B cell (primary cell): ENCODE data around the gene IL9. TPM values are rescaled to one million over a fixed set of nuclear protein-coding genes. Genes with fewer than 3 reads are reported as not detected.

ENCODE experiments used
- ATAC-seq: fragments of 200-7000 bp; cut with Tn5 transposase; one replicate; pipeline ENCODE4 v1.10.0; 2021; ENCODE audit warnings: low read depth, mild to moderate bottlenecking, moderate number of reproducible peaks, moderate library complexity
- CTCF ChIA-PET: fragments of 350-600 bp; sonication (Branson Sonifier 250); formaldehyde crosslinking; loops from one replicate; lab custom pipeline; 2021; ENCODE audit warnings: antibody characterized with exemption, inconsistent platforms; lab: Charles Lee
- POLR2A ChIA-PET: fragments of 350-600 bp; sonication (Branson Sonifier 250); formaldehyde crosslinking; loops from one replicate; lab custom pipeline; 2021; ENCODE audit warnings: antibody characterized with exemption; lab: Charles Lee
- DNase-seq: peaks from one replicate; pipeline ENCODE4 v3.0.0; 2013
- H2AFZ ChIP-seq: 2 replicates; pipeline ENCODE4 v1.6.1; 2012; ENCODE audit warnings: mild to moderate bottlenecking, low read depth, low read length; ENCODE audit not compliant: insufficient read depth, poor library complexity, severe bottlenecking
- H3K27ac ChIP-seq, 2 donors: 1 replicate in 1 of 2; 2 replicates in 1 of 2; pipeline ENCODE4 v1.5.1; 2012 to 2013; ENCODE audit warnings: low read length in 2 of 2, mild to moderate bottlenecking in 2 of 2, moderate library complexity in 1 of 2
- H3K27me3 ChIP-seq, 4 experiments: fragments of 200-600 bp in 1 of 4; sonication (generic) in 1 of 4; replicated peaks in 1 of 4; 1 replicate in 2 of 4; 2 replicates in 2 of 4; pipeline versions ENCODE4 v1.6.1 to v1.7.0; 2013 to 2016; ENCODE audit warnings: low read length in 3 of 4, mild to moderate bottlenecking in 2 of 4, mixed read lengths in 1 of 4, moderate library complexity in 1 of 4; ENCODE audit not compliant: insufficient read depth in 4 of 4, control insufficient read depth in 3 of 4; ENCODE audit errors: control extremely low read depth in 1 of 4
- H3K36me3 ChIP-seq, 2 experiments: replicated peaks in 1 of 2; 1 replicate in 1 of 2; 2 replicates in 1 of 2; pipeline versions ENCODE4 v1.6.1 to v1.7.1; 2013; ENCODE audit warnings: low read length in 1 of 2; ENCODE audit not compliant: insufficient read depth in 2 of 2, control insufficient read depth in 1 of 2; ENCODE audit errors: control extremely low read depth in 1 of 2, extremely low read depth in 1 of 2
- H3K4me1 ChIP-seq, 2 donors: fragments of 200-600 bp in 1 of 2; sonication (generic) in 1 of 2; 1 replicate in 1 of 2; 2 replicates in 1 of 2; pipeline versions ENCODE4 v1.5.1 to v1.6.1; 2013 to 2017; ENCODE audit warnings: low read length in 2 of 2; ENCODE audit not compliant: control insufficient read depth in 2 of 2, insufficient read depth in 2 of 2
- H3K4me2 ChIP-seq: replicated peaks from 2 replicates; pipeline ENCODE3; 2012; ENCODE audit warnings: mild to moderate bottlenecking, low read depth, low read length; ENCODE audit not compliant: poor library complexity, severe bottlenecking
- H3K4me3 ChIP-seq, 5 experiments: fragments of 200-600 bp in 1 of 5; sonication (generic) in 1 of 5; 1 replicate in 3 of 5; 2 replicates in 2 of 5; pipeline versions ENCODE4 v1.5.1 to v1.7.0; 2011 to 2016; ENCODE audit warnings: low read length in 4 of 5, mild to moderate bottlenecking in 4 of 5, low read depth in 2 of 5, control low read depth in 1 of 5, moderate library complexity in 1 of 5; ENCODE audit not compliant: insufficient read depth in 1 of 5; ENCODE audit errors: control extremely low read depth in 1 of 5, extremely low read depth in 1 of 5
- H3K79me2 ChIP-seq: fragments of 200-600 bp; sonication (generic); one replicate; pipeline ENCODE4 v1.6.0; 2016; ENCODE audit warnings: low read length; ENCODE audit not compliant: control insufficient read depth, insufficient read depth
- H3K9ac ChIP-seq: fragments of 200-600 bp; sonication (generic); 2 replicates; pipeline ENCODE4 v1.6.1; 2017; ENCODE audit warnings: mild to moderate bottlenecking, low read length, moderate library complexity
- H3K9me3 ChIP-seq, 3 donors: one replicate each; pipeline versions ENCODE4 v1.6.1 to v1.7.1; 2013; ENCODE audit warnings: low read length in 2 of 3; ENCODE audit not compliant: control insufficient read depth in 2 of 3, insufficient read depth in 1 of 3; ENCODE audit errors: control extremely low read depth in 1 of 3
- H4K20me1 ChIP-seq: 2 replicates; pipeline ENCODE4 v1.6.0; 2012; ENCODE audit warnings: mild to moderate bottlenecking, low read length; ENCODE audit not compliant: insufficient read depth, control insufficient read depth, poor library complexity, severe bottlenecking
- H3K27ac Mint-ChIP-seq: one replicate; pipeline ENCODE4 v1.8.0; 2021; ENCODE audit warnings: mixed read lengths
- H3K27me3 Mint-ChIP-seq: one replicate; pipeline ENCODE4 v1.8.0; 2021; ENCODE audit warnings: mixed read lengths
- H3K4me1 Mint-ChIP-seq: one replicate; pipeline ENCODE4 v1.8.0; 2021; ENCODE audit warnings: mixed read lengths
- H3K4me3 Mint-ChIP-seq: one replicate; pipeline ENCODE4 v1.8.0; 2021; ENCODE audit warnings: mixed read lengths
- H3K9me3 Mint-ChIP-seq: one replicate; pipeline ENCODE4 v1.8.0; 2022; ENCODE audit warnings: mixed read lengths; ENCODE audit not compliant: insufficient read depth
- EZH2 ChIP-seq: IDR thresholded peaks from 2 replicates; pipeline ENCODE4 v1.6.1; 2012; ENCODE audit warnings: borderline replicate concordance, low read depth, mild to moderate bottlenecking, moderate library complexity, low read length; ENCODE audit not compliant: insufficient read depth, poor library complexity, severe bottlenecking
- WGBS: methylation state at CpG from one replicate; pipeline ENCODE4 v1.1.5; 2013; ENCODE audit warnings: missing lambda C conversion rate; ENCODE audit not compliant: insufficient coverage; 5-methylcytosine and 5-hydroxymethylcytosine counted together
- intact Hi-C: fragments of 100-400 bp; cut with micrococcal nuclease; formaldehyde crosslinking; loops from one replicate; pipeline ENCODE4 v1.10.0; 2022
- polyA plus RNA-seq: library from polyadenylated mRNA; depleted of rRNA; stranded (reverse); fragments of >200 nt; gene quantifications from 2 replicates; pipeline ENCODE4 v1.2.3, GENCODE V29; 2012
- total RNA-seq, 2 donors: library from RNA; stranded (reverse); fragments of 120-200 nt in 1 of 2; gene quantifications; 1 replicate in 1 of 2; 2 replicates in 1 of 2; pipeline versions ENCODE4 v1.2.3 to v1.2.4, GENCODE V29; 2013 to 2022
- TF ChIP-seq, protein P1 (sequence below): fragments of 200-600 bp; IDR thresholded peaks from one replicate; pipeline ENCODE4 v1.8.0; 2022; ENCODE audit warnings: antibody characterized with exemption, mild to moderate bottlenecking

The IL9 gene
- total and polyA plus RNA-seq, 2 donors (not counting 1 experiment from before 2014, with no cell fraction given): not detected

DNA sequence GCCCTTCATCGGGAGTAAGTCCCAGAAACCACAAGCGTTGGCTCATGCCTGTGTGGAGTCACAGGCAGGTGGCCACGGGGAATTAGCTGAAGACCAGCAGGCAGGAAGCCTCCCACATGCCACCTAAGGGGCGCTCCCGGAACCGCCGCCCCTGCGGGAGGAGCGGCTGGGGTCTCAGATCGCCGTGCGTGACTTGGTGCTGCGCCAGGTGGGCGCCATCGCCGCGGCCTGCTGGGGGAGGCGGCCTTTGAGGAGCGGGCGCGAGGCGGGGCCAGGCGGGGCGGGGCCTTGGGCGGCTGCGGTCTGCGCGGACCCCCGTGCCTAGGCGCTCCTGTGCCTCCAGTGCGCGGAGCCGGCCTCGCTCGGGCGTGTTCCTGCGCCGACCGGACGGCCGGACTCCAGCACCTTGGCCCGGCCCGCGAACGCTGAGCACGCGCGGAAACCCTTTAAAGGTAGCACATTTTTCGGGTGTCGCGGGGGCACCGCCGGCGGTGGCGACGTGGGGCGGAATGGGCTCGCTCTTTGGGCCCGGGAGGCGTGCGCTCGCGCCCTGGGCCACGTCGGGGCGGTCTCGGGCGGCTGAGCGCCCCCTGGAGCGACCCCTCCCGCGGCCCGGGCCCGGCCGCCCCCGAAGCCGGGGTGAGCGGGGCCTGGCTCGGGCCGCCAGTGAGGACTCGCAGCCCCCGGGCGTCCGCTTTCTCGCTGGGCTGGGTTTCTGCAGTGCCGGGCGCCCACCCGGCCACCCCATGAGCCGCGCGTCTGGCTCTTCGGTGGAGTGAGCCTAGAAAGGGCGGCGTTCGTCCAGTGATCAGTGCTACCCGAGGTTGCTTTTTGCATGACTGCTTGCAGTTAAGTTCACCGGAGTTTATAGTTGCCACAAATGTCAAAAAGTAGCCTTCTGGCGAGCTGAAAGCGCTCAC is 34.6 kb upstream of the IL9 start:
- peaks cover 6% of the 10 kb centered on the region for H3K4me1 Mint-ChIP-seq

DNA sequence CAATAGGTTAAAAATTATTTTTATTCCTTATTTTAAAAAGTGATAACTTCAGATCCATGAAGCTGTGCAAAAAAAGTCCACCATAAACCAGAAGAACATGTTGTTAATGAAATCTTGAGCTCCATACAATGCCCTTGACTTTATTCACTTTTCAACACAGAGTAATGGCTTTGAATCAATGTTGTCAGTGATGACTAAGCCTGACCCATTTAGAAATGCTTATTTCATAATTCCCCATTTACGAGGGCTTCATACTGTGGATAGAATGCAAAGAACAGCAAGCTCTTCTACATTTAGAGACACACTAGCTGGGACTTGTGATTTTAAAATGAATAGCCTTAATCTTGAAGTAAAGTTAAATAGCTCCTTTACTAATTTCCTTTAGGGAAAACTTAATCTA is 25.7 kb upstream of the IL9 start:
- ATAC-seq: no peak
- whole genome bisulfite sequencing: no CpG with 5 or more reads among the region's 1 CpG
- H2AFZ ChIP-seq: no peak overlapping the region
- H3K27me3 Mint-ChIP-seq: peaks cover 65% of the 10 kb centered on the region
- DNase-seq: no peak
- no peak overlapping the region for H3K4me2 ChIP-seq
- H3K4me1 ChIP-seq: no peaks in the 10 kb centered on the region
- H3K9ac ChIP-seq: no peak overlapping the region
- no peak overlapping the region for H3K4me3 Mint-ChIP-seq
- no peaks in the 10 kb centered on the region for H3K79me2 ChIP-seq
- TF ChIP-seq EZH2: no peak
- TF ChIP-seq, protein P1, sequence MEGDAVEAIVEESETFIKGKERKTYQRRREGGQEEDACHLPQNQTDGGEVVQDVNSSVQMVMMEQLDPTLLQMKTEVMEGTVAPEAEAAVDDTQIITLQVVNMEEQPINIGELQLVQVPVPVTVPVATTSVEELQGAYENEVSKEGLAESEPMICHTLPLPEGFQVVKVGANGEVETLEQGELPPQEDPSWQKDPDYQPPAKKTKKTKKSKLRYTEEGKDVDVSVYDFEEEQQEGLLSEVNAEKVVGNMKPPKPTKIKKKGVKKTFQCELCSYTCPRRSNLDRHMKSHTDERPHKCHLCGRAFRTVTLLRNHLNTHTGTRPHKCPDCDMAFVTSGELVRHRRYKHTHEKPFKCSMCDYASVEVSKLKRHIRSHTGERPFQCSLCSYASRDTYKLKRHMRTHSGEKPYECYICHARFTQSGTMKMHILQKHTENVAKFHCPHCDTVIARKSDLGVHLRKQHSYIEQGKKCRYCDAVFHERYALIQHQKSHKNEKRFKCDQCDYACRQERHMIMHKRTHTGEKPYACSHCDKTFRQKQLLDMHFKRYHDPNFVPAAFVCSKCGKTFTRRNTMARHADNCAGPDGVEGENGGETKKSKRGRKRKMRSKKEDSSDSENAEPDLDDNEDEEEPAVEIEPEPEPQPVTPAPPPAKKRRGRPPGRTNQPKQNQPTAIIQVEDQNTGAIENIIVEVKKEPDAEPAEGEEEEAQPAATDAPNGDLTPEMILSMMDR: no peak
- H3K27me3 ChIP-seq: peaks cover 0 to 7% (median 5%) of the 10 kb centered on the region in 4 experiments
- ChIA-PET CTCF (no interaction called here), POLR2A (no interaction called here)
- intact Hi-C loops: no loop called here
- H3K9me3 Mint-ChIP-seq: peaks cover 1% of the 10 kb centered on the region
- H4K20me1 ChIP-seq: no peaks in the 10 kb centered on the region
- H3K27ac ChIP-seq: no peak overlapping the region
- no peaks in the 10 kb centered on the region for H3K4me1 Mint-ChIP-seq
- H3K27ac Mint-ChIP-seq: no peak overlapping the region
- H3K36me3 ChIP-seq: no peaks in the 10 kb centered on the region
- H3K4me3 ChIP-seq: no peak overlapping the region
- H3K9me3 ChIP-seq: no peaks in the 10 kb centered on the region

More for the DNA sequence above, 34.6 kb upstream of the IL9 start:
- Mint-ChIP-seq H3K4me3 (peak overlapping the region; percentile 15), H3K27me3 (peaks cover 47% of the 10 kb centered on the region), H3K9me3 (no peaks in the 10 kb centered on the region), H3K27ac (no peak overlapping the region)
- ATAC-seq: no peak
- no peak overlapping the region for H3K9ac ChIP-seq
- POLR2A ChIA-PET: no interaction called here
- no peak overlapping the region for H3K4me3 ChIP-seq
- no peak overlapping the region for H3K27ac ChIP-seq
- H4K20me1 ChIP-seq: no peaks in the 10 kb centered on the region
- no peaks in the 10 kb centered on the region for H3K36me3 ChIP-seq
- H3K79me2 ChIP-seq: no peaks in the 10 kb centered on the region
- TF ChIP-seq, protein P1: no peak
- no peak for TF ChIP-seq EZH2
- intact Hi-C loops: no loop called here
- no peak for DNase-seq
- H3K4me2 ChIP-seq: no peak overlapping the region
- peaks cover 0 to 4% of the 10 kb centered on the region in 2 donors for H3K4me1 ChIP-seq
- H3K27me3 ChIP-seq: peaks cover 0 to 13% (median 6%) of the 10 kb centered on the region in 4 experiments
- 7% methylated on average over 99 of the region's 99 CpGs for WGBS
- H3K9me3 ChIP-seq: no peaks in the 10 kb centered on the region
- H2AFZ ChIP-seq: no peak overlapping the region
- CTCF ChIA-PET: no interaction called here
